HG02938 (cell line): ENCODE results near the gene TRIM67.
"Not testable (repeated sequence)": the region's sequence is repeated elsewhere in the genome, so short reads cannot be mapped to it uniquely, and the experiment has no call there.

Experiments used
- ATAC-seq: cut with Tn5 transposase; IDR thresholded peaks from one replicate; pipeline ENCODE4 v1.9.1; 2021; ENCODE audit warnings: mild to moderate bottlenecking, moderate library complexity; ENCODE audit not compliant: unreplicated experiment

Gene TRIM67

DNA sequence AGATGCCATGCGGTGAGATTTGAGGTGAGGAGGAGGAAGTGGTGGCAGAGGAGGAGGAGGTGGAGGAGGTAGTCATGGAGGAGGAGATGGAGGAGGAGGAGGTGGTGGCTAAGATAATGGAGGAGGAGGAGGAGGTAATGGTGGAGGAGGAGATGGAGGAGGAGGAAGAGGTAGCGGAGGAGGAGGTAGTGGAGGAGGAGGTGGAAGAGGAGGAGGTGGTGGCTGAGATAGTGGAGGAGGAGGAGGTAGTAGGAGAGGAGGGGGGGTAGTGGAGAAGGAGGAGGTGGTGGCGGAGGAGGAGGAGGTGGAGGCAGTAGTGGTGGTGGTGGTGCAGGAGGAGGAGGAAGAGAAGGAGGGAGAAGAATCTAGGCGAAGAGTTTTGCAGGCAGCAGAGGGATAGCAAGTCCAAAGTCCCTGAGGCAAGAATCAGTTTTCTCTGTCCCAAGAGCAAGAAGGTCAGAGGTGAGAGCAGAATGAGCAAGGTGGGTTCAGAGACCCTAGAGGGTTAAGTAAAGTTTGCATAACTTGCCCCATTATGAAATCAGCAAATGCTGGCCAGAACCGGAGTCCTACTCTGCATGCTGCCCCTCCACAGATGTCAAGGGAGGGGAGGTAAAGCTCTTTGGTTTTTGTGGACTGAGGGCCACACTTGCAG lies 40.2 kb downstream of the TRIM67 start:
- ATAC-seq = no peak

GRCh38 chr1:231203259-231204057 lies 41.6 kb downstream of the TRIM67 start:
- ATAC-seq = no peak

- no peak for ATAC-seq
Observed at GRCh38 chr1:231206856-231207255, 45.0 kb downstream of the TRIM67 start.

GRCh38 chr1:231207437-231207836 lies 45.6 kb downstream of the TRIM67 start:
- ATAC-seq = no peak

DNA sequence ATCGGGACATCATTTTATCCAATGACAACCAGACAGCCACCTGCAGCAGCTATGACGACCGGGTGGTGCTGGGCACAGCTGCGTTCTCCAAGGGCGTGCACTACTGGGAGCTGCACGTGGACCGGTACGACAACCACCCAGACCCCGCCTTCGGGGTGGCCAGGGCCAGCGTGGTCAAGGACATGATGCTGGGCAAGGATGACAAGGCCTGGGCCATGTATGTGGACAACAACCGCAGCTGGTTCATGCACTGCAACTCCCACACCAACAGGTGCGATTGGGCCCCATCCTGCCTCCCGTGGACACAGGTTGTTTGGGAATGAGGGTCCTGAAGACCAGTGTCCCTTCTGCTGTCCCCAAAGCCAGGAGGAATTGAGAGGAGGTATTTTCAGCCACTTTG lies 47.1 kb downstream of the TRIM67 start:
- ATAC-seq = no peak

DNA sequence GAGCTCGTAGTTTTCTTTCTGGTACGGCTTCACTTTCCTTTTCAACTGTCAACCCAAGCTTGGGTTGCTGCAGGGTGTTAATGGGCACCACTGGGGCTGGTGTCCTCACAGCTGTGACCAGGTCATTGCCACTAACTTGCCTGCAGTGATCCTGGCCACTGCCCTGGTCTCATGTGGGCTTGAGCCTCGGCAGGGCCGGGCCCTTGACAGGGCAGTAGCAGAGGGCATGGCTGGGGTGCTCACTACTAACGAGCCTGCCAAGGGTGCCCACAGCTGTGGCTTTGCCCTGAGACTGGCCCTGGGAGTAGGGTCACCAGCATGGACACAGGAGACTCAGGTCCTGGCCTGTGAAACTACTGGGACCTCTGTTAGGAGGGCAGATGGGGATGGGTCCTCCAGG lies 47.7 kb downstream of the TRIM67 start:
- no peak for ATAC-seq

DNA sequence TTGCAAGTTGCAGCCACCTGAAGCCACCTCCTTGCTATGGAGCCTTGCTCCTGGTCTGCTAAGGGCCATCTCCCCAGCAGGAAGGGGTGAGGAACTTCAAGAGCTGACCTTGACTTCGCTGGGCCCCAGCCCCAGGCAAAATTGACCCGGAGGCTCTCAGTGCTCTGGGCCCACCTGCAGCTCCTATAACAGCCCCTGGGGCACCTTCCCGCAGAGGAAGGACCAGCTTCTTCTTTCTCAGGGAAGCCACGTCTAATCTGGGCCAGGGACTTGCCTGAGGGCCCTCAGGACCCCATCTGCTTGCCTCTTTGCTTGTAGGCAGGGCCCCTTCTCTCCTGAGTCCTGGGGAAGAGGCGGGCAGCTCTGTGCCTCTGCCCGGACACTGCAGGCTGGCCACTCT lies 48.3 kb downstream of the TRIM67 start:
- ATAC-seq = no peak

GRCh38 chr1:231211005-231211857 lies 49.4 kb downstream of the TRIM67 start:
- ATAC-seq = peak; percentile 92

DNA sequence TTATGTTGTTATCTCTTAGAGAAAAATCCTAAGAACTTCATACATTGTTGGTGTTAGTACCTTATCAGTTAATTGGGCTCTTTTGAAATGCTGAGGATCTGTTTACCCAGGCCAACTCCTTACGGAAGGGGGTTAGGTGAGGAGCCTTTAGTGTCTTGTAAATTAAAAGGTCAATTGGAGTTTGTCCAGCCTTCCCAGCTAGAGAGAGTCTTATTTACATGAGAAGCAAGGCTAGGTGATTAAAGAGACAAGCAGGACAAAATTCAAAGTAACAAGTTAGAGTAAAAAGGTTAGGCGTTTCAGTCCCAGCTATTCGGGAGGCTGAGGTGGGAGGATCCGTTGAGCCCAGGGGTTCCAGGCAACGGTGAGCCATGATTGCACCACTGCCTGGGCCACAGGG lies 50.4 kb downstream of the TRIM67 start:
- not testable (repeated sequence) for ATAC-seq

DNA sequence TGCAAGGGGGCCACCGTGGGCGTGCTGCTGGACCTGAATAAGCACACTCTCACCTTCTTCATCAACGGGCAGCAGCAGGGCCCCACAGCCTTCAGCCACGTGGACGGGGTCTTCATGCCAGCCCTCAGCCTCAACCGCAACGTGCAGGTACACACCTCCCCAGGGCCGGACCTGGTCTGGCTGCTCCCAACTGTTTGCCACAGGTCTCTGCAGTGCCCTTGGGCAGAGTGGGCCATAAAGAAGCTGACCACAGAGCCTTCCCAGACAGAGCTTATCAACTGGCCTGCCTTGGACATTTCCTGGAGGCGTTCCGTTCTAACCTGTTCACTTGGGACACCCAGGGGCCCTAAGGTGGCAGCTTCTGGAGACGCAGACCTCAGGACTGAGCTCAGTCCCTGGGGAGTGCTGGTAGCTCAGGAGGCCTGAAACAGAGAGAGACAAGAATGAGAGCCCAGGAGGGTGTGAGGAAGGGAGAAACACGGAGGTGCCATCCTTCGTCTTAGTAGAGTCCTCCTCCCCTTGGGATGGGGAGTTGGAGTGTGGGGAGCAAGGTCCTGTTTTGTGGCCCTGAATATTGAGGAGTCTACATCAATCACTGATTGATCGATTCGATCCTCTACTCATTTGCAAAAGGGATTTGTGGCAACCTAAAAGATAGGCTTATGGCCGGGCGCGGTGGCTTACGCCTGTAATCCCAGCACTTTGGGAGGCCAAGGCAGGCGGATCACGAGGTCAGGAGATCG lies 52.1 kb downstream of the TRIM67 start:
- ATAC-seq = no peak

DNA sequence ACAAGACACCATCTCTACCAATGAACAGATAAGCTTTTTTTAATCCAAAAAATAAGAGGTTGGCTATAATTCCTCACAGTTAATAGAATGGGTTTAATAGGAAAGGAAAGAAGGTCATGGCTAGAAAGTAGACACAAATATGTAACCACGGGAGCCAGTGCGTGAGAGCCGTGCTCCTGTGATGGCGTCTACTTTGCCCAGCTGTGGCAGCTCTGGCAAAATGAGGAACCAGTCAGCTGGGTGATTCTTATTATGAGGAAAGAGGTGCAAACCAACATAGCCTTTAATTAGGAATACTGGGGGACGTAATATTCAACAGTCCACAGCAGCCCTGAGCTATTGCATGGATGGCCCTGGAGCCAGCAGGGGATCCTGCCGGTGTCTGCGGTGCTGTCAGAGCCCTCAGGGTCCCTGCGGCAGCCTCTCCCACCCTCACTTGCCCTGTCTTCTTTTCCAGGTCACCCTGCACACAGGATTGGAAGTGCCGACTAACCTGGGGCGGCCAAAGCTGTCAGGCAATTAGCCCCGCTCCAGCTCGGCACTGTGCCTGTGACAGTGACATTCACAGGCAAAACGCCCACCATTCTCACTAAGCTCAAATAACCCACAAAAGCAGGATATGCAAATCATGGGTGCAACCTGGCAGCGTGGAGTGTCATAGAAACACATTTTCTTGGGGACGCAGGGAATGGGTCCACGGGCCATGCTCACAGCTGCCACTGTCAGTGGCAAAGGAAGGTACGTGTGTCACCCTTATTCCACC lies 53.2 kb downstream of the TRIM67 start:
- peak; percentile 32 for ATAC-seq

GRCh38 chr1:231215681-231216385 lies 54.0 kb downstream of the TRIM67 start:
- ATAC-seq = peak; percentile 0

DNA sequence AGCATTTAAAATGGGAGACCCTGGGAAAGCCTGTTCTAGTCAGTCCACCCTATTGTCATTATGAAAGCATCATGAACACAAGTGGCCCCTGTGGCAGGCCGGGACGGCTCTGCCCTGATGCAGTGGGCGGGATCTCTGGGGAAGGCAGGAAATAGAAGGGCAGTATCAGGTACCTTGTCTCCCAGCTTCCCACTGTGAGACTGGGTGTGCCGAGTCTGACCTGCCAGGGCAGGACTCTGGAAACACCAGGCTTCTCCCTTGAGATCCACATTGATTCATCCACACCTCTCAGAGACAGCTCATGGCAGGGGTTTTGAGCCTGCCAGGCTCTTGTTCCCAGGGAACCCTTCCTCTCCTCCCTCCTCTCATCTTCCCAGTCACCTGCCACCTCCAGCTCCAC lies 54.6 kb downstream of the TRIM67 start:
- ATAC-seq = no peak

DNA sequence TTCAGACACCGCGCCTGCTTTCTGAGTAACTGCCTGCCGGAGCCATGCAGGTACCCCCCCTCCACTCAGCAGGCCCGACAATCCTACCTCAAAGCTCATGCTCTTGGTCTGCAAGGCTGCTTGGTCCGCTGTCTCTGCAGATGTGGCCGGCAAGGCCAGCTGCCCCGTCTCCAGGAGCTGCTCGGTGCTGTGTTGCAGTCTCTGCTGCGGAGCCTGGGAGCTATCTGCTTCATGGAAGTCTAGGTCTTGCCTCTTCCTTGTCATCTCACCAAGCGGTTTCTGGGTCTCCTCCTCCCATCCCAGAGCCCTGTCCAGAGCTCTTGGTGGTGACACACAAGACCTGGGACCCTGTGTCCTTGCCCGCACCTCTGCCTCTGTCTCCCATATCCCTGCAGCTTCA lies 55.2 kb downstream of the TRIM67 start:
- no peak for ATAC-seq

DNA sequence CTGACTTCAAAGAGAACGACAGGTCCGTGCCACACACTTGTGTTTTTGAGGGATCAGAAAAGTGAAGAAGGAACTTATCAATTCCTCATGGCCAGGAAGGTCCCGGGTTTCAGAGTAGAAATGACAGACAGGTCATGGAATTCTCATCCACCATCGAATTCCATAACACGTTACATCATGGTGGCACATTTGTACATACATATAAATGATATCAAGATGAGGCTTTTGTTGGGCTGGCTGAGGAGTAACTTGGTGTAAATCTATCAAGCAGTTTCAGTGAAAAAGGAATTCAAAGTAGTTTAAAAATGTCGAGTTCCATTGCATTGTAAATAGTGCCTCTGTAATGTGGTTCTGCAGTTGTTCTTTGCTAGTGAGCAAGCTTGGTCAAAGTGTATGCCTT lies 56.2 kb downstream of the TRIM67 start:
- no peak for ATAC-seq

DNA sequence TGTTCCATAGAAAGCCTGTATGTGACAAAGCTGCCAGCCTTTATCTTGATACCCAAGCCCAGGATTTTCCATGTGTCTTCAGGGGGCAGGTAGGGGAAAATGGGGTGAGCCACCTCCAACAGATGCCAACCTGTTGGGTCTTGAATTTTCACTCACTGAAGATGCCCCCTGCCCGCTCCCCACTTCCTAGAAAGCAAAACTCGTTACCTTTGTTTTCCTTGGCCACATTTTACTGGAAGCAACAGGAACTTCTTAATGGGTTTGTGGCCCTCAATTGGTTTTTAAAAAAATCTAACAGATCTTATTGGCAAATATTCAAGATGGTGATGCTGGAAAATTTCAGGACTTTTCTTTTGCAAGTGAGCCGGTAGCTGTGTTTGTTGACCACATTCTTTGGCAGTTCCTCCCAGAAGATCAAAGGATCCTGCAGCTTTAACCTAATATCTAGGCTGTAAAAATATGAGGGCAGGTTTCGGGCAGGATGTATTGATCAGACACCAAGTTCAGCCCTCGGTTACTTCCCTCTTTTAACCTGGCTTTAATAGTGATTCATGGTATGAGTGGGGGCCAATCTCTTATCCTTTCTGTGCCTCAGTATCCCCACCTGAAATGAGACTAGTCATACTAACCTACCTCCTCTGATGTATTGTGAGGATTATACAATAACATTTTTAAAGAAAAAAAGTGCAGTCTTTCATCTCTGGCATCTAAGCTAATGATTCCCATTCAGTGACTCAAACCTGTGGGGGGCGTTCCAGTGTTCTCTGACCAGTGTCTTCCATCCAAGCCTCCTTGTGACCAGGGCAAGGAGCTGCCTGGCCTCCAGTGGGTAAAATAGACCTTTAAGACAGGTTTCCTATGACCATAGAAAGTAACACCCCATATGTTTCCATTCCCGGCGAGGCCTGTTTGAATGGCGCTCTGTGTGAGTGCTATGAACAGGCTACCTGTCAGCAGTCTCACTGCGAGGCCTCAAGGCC lies 57.9 kb downstream of the TRIM67 start:
- no peak for ATAC-seq

DNA sequence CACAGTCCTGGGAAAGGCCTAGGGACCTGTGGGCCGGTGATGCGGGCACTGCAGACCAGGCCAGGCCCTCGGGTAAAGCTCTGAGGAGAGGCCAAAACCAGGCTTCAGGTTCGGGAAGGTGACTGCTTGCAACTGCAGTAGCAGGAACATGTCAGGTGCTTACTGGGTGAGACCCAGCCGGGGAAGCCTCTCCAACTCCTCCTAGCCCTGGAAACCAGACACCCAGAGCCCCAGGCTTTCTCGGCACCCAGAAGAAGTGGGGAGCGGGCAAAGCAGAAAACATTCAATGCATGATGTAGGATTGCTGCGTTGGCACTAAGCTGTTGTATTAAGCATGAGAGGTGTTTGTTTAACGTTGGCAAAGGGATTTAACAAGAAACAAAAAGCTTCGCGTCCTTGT lies 58.9 kb downstream of the TRIM67 start:
- no peak for ATAC-seq

- no peak for ATAC-seq
Observed at GRCh38 chr1:231226156-231226555, 64.3 kb downstream of the TRIM67 start.
